Measurements from ENCODE around the gene SDF4.

The SDF4 gene

DNA sequence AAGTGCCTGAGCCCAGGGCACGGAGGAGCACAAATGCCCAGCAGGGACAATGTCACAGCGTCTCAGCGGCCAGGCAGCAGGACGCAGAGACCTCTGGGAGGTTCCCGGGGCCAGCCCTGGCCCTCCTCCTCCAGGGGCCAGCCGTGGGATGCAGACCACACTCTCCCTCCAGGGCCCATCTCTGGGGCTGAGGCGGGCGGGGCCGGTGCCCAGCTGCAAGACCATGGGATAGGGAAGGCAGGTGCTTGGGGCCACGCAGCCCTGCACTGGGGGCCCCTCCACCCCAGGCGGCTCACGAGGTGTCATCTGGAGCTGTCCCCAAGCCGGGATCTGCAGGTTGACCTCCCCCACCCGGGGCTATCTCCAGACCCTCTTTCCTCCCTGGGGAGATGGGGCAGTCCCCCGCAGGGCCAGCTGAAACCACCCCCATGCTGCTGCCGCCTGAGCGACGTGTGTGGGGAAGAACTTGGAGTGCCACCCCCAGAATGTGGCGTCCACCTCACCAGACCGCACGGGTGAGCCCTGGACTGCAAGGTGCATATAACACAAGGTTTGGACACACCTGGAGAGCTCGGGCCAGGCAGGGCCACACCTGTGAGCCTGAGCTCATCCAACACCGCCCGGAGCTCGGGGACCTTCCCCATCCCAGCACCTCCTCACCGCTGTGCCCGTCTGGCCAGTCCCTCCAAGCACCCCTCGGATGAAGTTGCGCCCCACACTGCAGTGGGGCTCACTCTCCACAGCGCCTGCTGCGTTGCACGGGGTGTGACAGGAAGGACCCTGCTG, 62.2 kb downstream of the SDF4 start:
- ChIA-PET POLR2A (no interaction called here), CTCF (no interaction called here)
- DNase-seq (ENCODE audit: extremely low spot score): no peak
- TF ChIP-seq BHLHE40 (IDR thresholded peaks at IDR 0.05; ENCODE audit: borderline replicate concordance) (no peak), NFRKB (IDR thresholded peaks at IDR 0.05) (no peak), ZNF384 (IDR thresholded peaks at IDR 0.05) (no peak), TARDBP (IDR thresholded peaks at IDR 0.05) (no peak), HDGF (IDR thresholded peaks at IDR 0.05; ENCODE audit: borderline replicate concordance) (no peak), ELF4 (IDR thresholded peaks at IDR 0.05) (no peak), FOXK2 (IDR thresholded peaks at IDR 0.05) (no peak), LEF1 (IDR thresholded peaks at IDR 0.05; ENCODE audit: borderline replicate concordance) (no peak), FOXM1 (IDR thresholded peaks at IDR 0.05; ENCODE audit: borderline replicate concordance) (no peak), CTBP1 (IDR thresholded peaks at IDR 0.05; ENCODE audit: borderline replicate concordance) (no peak), L3MBTL2 (conservative IDR thresholded peaks at IDR 0.05) (no peak), PKNOX1 (IDR thresholded peaks at IDR 0.05) (no peak), ARNT (IDR thresholded peaks at IDR 0.05) (no peak), SUZ12 (IDR thresholded peaks at IDR 0.05) (no peak), SP1 (IDR thresholded peaks at IDR 0.05) (no peak), FOXA1 (IDR thresholded peaks at IDR 0.05) (no peak)

- DNase-seq (ENCODE audit: extremely low spot score): no peak
- ChIA-PET POLR2A (no interaction called here), CTCF (no interaction called here)
- TF ChIP-seq ELF4 (IDR thresholded peaks at IDR 0.05): no peak
- no peak for TF ChIP-seq SP1 (IDR thresholded peaks at IDR 0.05)
- TF ChIP-seq TARDBP (IDR thresholded peaks at IDR 0.05): no peak
- no peak for TF ChIP-seq FOXM1 (IDR thresholded peaks at IDR 0.05; ENCODE audit: borderline replicate concordance)
Measured at GRCh38 chr1:1168451-1169411, 63.1 kb downstream of the SDF4 start.

DNA sequence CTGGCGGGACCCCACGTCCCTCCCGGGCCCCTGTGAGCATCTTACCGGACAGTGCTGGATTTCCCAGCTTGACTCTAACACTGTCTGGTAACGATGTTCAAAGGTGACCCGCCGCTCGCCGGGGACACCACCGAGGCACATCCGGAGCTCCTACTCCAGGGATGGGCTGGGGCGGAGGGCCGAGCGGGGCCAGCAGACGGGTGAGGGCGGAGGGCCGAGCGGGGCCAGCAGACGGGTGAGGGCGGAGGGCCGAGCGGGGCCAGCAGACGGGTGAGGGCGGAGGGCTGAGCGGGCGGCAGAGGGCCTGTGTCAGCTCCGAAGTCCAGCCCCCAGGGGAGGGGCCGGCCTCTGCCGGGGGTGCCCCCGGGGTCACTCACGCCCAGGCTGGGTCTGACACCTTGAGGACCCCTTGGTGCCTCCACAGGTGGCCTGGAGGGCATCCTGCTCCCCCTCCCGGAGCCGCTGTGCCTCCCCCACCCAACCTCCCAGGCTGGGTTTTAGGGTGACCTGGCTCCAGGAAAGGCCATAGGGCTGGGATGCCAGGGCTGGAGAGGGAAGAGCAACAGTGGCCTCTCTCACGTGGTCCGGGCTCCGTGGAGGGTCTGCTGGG, 63.9 kb downstream of the SDF4 start:
- CTCF ChIA-PET: no interaction called here
- POLR2A ChIA-PET: no interaction called here
- no peak for TF ChIP-seq TARDBP (IDR thresholded peaks at IDR 0.05)
- DNase-seq (ENCODE audit: extremely low spot score): no peak

DNA sequence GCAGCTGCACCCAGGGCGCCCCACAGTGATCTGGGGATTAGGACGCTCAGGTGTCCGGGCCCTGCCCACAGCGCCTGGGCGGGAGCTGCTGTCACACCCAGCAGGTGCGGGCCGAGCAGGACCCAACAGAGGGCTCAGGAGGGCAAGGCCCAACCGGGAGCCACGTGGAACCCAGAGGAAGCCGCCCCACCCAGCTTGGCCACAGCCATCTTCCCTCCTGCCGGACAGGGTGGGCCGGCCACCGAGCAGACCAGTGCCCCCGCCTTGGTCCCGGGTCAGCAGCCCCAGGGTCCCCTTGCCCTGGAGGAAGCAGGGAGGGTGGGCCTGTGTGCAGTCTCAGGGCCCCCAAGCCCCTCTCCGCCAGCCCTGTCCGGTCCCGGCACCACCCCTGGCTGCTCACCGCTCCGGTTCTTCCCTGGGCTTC, 64.4 kb downstream of the SDF4 start:
- ChIA-PET CTCF (no interaction called here), POLR2A (no interaction called here)
- no peak for DNase-seq (ENCODE audit: extremely low spot score)
- no peak for TF ChIP-seq LEF1 (IDR thresholded peaks at IDR 0.05; ENCODE audit: borderline replicate concordance)
- TF ChIP-seq CTBP1 (IDR thresholded peaks at IDR 0.05; ENCODE audit: borderline replicate concordance): no peak
- TF ChIP-seq BHLHE40 (IDR thresholded peaks at IDR 0.05; ENCODE audit: borderline replicate concordance): no peak
- TF ChIP-seq HDGF (IDR thresholded peaks at IDR 0.05; ENCODE audit: borderline replicate concordance): no peak
- TF ChIP-seq FOXM1 (IDR thresholded peaks at IDR 0.05; ENCODE audit: borderline replicate concordance): no peak
- TF ChIP-seq PKNOX1 (IDR thresholded peaks at IDR 0.05): no peak
- TF ChIP-seq ARNT (IDR thresholded peaks at IDR 0.05): no peak
- TF ChIP-seq ELF4 (IDR thresholded peaks at IDR 0.05): no peak
- TF ChIP-seq NFRKB (IDR thresholded peaks at IDR 0.05): no peak
- no peak for TF ChIP-seq L3MBTL2 (conservative IDR thresholded peaks at IDR 0.05)
- no peak for TF ChIP-seq FOXK2 (IDR thresholded peaks at IDR 0.05)
- TF ChIP-seq ZNF384 (IDR thresholded peaks at IDR 0.05): no peak
- no peak for TF ChIP-seq SP1 (IDR thresholded peaks at IDR 0.05)
- TF ChIP-seq SUZ12 (IDR thresholded peaks at IDR 0.05): no peak
- no peak for TF ChIP-seq FOXA1 (IDR thresholded peaks at IDR 0.05)
- no peak for TF ChIP-seq TARDBP (IDR thresholded peaks at IDR 0.05)
